ENCODE results near the gene PNCK.

PNCK gene

DNA sequence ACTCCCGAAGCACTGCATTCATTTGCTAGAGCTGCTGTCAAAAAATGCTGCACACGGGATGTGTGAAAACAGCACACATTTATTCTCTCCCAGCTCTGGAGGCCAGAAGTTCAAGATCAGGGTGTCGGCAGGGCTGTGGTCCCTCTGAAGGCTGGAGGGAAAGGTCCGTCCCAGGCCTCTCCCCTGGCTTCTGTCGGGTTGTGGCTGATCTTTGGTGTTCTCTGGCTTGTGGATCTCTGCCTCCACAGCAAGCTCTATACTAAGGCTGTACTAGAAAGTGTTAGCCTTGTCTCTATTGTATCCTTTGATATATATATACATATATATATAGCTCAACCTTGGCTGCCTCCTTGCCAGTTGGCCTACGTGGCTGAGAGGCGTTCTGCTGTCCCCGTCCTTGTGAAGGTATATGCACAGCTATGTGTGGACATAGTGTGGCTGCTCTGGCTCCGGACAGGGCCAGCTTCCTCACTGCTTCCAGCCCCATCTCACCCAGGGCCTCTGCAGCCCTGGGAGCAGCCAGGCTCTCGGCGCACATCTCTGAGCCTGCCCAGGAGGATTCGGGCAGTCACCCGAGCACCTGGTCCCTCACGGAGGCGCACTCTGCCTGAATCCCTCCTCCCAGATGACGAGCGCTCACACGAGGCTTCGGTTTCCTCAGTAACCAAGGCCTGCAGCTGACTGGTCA, 41.6 kb downstream of the PNCK start:
- DNase-seq (ENCODE audit: extremely low read depth in 1 of 2, low read depth in 1 of 2) = no peak

DNA sequence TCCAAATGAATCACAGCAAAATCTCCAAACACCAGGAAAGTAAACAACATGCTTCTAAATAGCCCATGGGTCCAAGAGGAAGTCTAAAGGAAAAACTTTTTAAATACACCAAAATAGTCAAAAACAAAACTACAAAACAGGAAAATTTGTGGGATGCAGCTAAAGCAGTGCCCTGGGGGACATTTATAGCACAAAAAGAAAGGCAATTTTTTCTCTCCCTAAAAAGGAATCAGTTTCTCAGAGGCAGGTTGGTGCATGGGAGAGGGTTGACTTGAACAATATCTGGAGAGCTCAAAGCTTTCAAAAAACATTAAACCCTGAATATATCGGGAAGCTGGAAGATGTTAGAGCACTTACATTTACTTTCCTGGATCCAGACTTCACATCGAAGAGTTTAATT, 42.3 kb downstream of the PNCK start:
- DNase-seq (ENCODE audit: extremely low read depth in 1 of 2, low read depth in 1 of 2) = no peak

DNA sequence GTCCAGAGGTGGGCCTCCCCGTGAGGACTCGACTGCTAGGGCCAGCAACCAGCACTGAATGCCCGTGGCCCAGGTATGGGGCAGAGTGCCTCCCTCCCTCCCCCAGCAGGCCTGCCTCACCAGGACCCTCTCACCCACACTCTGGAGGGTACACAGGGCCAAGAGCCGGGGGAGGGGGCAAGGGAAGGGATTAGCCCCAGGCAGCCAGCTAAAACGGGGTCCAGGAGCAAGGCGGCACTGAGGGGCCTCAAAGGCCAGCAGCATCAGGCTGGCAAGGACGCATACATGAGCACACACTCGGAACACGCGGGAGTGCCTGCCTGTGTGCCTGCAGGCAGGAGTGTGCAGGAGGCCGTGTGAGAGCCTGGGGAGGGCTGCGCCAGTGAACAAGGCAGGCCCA, 44.9 kb downstream of the PNCK start:
- DNase-seq (ENCODE audit: extremely low read depth in 1 of 2, low read depth in 1 of 2) = no peak

DNA sequence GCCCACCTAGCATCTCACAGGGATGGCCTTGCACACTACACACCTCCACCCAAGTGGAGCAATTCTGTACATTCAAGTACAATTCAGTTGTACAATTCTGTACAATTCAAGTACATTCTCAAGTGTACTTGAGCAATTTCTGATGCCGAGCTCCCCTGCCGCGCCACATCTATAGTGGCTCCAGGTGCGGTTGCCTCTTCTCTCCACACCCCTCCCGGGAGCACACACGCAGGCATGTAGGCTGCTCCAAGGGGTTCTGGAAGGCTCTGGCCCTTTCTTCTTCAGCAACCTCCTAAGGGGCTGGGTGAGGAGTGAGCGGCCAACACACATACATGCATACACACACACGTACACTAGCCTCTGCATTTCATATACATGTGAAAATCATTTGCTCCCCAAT, 45.5 kb downstream of the PNCK start:
- DNase-seq (ENCODE audit: extremely low read depth in 1 of 2, low read depth in 1 of 2) = no peak

DNA sequence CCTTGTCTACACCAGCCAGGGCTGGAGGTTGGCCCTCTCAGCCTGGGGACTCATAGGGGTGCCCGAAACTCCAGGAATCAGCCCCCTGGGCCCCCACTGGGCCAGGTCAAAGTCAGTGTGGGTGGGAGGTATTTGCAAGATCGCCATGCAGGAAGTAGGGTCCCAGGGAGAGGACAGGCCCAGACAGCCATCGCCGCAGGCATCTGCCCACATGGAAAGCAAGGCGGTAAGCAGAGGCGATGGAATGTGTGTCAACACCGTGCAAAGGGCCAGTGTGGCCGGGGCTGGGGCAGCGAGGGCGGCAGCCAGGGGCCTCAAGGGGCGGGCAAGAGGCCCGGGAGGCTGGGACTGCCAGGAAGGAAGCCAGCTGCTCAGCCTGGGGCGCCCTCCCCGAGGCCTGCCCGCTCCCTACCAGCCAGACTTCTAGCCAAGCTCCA, 45.9 kb downstream of the PNCK start:
- no peak for DNase-seq (ENCODE audit: extremely low read depth in 1 of 2, low read depth in 1 of 2)

DNA sequence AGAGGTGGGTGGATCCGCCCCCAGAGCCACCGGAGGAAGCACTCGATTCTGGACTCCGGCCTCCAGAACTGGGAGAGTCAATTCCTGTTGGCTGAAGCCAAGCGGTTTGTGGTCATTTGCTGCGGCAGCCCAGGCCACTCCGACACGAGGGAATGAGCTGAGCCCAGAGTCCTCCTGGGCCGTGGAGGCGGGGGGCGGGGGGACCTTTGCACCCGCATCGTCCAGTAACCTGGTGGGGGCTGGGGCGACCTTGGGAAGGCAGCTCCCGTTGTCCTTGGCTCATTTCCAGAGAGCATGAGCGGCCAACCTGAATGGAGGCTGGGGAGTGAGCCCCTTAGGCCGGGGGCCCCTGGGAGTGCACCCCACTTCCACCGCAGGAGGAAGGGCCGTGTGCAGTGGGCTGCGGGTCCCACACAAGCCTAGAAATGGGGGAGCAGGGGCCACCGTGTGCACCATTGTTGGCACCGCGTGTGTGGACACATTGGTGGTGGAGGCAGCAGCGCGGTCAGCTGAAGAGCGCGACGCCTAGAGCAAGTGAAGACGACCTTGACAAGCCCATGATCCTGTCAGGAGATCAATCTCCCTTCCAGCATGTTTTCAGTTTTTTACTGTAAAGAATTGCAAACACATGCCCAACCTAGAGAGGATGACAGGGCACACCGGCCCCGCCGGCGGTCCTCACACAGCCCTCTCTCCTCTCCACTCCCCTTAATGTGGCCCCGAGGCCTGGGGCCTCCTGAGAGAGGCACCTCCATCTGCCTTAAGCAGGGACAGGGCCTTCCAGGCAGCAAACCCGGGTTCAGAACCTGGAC, 46.5 kb downstream of the PNCK start:
- DNase-seq (ENCODE audit: extremely low read depth in 1 of 2, low read depth in 1 of 2) = no peak

DNA sequence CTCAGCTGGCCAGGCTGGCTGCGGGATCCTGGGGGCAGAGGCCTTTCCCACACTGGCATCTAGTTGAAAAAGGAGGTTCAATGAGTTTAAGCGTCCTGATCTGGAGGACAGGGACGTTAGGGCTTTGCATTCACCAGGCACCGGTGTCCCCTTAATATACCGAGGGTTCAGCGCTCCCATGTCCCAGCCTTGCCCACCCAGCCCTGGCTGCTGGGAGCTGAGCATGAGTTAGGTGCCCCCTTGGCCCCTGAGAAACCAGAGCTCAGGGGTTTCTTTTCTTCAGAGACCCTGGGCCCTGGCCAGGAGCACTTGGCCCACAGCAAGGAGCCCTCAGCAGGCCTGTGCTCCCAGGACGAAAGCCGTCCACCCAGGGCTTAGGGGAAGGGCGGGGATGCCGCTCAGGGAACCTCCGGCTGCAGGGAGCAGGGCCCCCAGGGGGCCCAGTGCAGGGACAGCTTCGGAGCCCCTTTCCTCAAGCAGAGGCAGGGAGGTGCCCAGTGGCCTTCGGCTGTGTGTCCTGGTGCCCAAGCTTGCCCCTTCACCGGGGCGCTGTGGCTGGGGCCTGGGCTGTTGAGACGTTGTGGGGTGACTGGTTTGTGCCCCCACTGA, 47.5 kb downstream of the PNCK start:
- no peak for DNase-seq (ENCODE audit: extremely low read depth in 1 of 2, low read depth in 1 of 2)

DNA sequence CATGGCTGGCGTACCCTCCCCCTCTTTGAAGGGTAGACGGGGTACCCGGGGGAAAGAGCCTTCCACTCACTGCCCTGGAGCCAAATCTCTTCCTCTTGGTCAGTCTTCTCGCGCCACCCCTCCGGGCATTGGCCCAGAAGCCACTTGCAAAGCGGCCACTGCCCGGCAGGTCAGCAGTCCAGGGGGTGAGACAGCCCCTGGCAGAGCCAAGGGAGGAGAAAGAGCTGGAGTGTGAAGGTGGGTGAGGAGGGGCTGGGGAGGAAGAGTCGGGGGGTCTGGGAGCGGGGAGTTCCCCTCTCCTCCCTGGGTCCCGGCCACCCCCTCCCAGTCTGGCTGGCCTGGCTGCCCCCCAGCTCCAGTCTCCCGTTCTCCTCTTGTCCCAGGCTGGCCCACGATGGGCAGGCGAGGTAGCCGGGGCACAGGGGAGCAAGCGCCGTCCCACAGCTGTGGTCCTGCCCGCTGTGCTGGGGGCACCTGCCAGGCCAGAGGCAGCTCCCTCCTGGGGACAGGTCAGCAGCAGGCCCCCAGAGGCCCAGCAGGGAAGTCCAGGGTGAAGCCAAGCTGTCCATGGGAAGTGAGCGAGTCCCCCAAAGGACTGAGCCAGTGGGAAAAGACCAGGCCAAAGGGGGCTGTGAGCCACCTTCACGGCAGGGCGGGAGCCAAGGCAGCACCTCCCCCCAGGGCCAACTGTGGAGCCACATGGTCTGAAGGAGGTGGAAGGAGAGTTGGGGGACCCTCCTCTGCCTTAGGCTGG, 48.2 kb downstream of the PNCK start:
- no peak for DNase-seq (ENCODE audit: extremely low read depth in 1 of 2, low read depth in 1 of 2)

DNA sequence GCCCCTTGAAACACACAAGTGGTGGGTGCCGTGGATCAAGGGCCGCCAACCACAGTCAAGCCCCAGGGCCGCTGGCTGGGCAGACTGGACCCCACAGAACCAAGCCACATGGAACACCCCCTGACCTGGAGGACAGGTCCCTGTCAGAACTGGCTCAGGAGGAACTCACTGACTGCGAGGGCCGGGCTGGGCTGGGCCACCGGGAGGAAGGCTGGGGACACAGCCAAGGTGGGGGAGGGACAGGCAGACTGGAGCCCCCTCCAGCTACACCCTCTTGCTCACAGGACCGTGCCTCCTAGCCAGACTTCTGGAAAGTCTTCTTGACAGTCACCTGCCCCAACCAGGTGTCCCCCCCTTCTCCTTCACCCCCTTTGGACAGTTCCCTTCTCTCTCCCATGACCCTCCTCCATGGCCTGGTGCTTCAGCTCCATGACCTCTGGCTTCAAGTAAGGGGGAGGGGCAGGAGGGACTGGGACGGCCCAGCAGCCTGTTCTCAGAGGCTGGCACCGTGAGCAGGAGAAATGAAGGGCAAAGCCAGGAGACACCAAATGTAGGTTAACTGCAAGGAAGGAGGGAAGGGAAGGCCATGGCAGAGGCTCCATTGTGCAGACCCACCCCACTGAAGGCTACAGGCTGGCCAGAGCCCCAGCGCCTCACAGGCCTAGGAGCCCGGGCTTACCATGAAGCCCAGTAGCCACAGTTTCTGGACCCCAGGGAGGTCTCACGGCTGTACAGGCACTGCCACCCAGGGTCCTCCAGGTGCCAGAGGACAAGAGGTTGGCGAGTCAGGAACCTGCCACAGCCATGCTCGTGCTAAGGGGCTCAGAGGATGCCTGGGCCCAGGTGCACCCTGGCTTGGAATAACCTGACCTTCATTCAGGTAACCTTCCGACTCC, 49.2 kb downstream of the PNCK start:
- no peak for DNase-seq (ENCODE audit: extremely low read depth in 1 of 2, low read depth in 1 of 2)

DNA sequence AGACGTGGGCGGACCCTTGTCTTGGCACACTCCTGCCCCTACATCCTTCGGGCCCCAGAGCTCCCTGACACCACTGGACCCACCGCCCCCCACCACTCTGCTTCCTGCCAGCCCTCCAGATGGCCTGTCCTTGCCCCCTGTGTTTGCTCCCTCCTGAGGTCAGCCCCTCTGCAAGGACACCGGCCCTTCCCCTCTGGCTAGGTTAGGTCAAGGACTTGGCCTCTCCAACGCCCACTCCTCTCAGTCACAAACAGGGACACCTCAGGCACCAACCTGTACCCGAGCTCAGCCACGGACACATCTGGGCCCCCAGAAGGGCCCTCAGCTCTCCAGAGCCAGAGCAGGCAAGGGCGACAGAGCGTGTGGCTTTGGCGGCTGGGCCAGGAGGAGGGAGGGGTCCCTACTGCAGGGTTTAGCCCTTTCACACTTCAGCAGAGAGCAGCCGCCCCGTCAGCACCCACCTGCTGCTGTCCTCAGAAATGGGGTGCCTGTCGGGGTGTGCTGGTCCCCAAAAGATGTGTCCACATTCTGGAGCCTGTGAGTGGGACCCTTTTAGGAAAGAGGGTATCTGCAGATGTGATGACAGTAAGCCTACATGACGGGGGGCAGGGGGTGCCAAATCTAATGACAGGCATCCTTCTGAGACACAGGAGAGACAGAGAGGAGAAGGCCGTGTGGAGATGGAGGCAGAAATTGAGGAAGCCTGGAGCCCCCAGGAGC, 50.1 kb downstream of the PNCK start:
- no peak for DNase-seq (ENCODE audit: extremely low read depth in 1 of 2, low read depth in 1 of 2)

DNA sequence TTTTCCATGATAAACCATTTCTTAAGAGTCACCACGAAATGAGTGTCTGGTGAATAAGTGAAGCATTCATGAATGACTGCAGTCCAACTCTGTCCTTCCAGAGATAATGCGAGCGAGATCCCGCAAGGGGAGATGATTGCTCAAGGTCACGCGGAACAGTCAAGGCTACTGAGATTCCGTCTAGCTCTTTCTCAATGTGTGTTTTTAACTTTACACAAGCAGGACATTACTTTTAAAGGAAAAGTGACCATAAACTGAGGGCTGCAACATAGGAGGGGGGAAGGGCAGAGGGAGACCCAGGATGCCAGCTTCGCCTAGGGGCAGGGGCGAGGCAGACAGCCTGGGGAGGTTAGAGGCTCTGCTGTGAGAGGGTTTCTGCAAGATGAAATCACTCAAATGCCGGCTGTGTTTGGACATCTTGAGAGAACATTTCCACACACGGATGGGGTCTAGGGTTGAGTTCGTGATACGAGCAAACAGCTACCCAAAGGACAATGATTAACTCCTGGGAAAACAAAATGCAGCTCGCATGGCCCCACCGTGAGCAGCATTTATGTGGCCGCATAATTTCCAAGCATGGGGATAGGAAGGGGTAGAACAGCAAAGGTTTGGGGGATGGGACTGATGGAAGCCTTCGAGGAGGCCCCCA, 50.8 kb downstream of the PNCK start:
- no peak for DNase-seq (ENCODE audit: extremely low read depth in 1 of 2, low read depth in 1 of 2)

DNA sequence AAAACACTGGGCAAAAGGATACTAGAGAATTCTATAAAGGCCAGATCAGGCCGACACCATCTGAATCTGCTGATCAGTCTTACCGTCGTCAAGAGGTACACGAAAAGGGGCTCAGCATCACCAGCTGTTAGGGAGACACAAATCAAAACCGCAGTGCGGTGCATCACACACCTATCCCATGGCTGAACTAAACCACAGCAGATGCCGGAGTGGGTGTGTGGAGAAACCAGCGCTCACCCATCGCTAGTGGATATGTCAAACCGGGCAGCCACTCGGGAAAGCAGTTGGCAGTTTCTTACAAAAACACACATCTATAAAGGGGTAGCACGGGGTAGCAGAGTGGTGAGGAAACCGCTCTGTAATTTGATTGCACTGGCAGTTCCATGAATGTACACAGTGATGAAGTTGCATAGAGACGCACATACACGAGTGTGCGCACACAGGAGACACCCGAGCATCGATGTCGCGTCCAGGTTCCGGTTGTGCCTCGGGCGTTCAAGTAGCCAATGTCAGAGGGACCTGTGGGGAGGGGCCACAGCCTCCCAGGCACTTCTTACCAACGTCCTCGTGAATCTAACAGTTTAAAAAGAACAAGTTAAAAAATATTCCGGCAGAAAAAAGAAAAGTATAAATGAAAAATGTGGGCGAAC, 51.5 kb downstream of the PNCK start:
- DNase-seq (ENCODE audit: extremely low read depth in 1 of 2, low read depth in 1 of 2) = no peak

DNA sequence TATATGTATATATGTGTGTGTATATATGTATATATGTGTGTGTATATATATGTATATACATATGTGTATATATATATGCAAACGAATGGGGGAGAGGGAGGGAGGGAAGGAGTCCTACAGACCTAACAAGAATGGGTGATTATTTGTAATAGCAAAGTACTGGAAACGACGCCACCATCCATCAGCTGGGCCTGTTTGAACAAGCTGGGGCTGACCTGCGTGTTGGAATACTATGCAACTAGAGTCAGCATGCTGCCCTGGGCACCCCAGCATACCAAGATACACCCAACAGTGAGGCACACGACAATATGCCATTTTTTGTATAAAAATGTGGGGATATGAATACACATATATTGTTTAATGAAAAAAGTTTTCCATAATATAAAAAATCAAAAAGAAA, 53.0 kb downstream of the PNCK start:
- no peak for DNase-seq (ENCODE audit: extremely low read depth in 1 of 2, low read depth in 1 of 2)
